GM19099 (cell line): ENCODE measurements around the gene NDUFAF8.

ENCODE experiments used
- POLR2A ChIP-seq: IDR thresholded peaks from 3 replicates; pipeline ENCODE4 v1.6.1; 2011; ENCODE audit warnings: low read depth; ENCODE audit not compliant: insufficient read length; ENCODE audit errors: extremely low read depth

The NDUFAF8 gene

GRCh38 chr17:81197831-81198490 lies 41.2 kb upstream of the NDUFAF8 start:
- TF ChIP-seq POLR2A, result no peak

- TF ChIP-seq POLR2A, result no peak
These were observed 40.2 kb upstream of the NDUFAF8 start for GRCh38 chr17:81198826-81199481.

GRCh38 chr17:81199482-81199830 lies 39.7 kb upstream of the NDUFAF8 start:
- TF ChIP-seq POLR2A, result no peak

- no peak for TF ChIP-seq POLR2A
These were observed 38.9 kb upstream of the NDUFAF8 start for GRCh38 chr17:81200201-81200600.

- no peak for TF ChIP-seq POLR2A
These were observed 38.2 kb upstream of the NDUFAF8 start for GRCh38 chr17:81200695-81201580.

- no peak for TF ChIP-seq POLR2A
These were observed 36.8 kb upstream of the NDUFAF8 start for GRCh38 chr17:81202318-81202717.

GRCh38 chr17:81203136-81203535 lies 36.0 kb upstream of the NDUFAF8 start:
- no peak for TF ChIP-seq POLR2A

GRCh38 chr17:81204578-81204977 lies 34.5 kb upstream of the NDUFAF8 start:
- no peak for TF ChIP-seq POLR2A

- no peak for TF ChIP-seq POLR2A
These were observed 33.0 kb upstream of the NDUFAF8 start for GRCh38 chr17:81206166-81206565.

- TF ChIP-seq POLR2A, result no peak
These were observed 32.5 kb upstream of the NDUFAF8 start for GRCh38 chr17:81206657-81207056.

GRCh38 chr17:81207610-81208581 lies 31.2 kb upstream of the NDUFAF8 start:
- no peak for TF ChIP-seq POLR2A

- TF ChIP-seq POLR2A, result no peak
These were observed 30.5 kb upstream of the NDUFAF8 start for GRCh38 chr17:81208651-81209050.

- TF ChIP-seq POLR2A, result no peak
These were observed 30.0 kb upstream of the NDUFAF8 start for GRCh38 chr17:81209141-81209540.

GRCh38 chr17:81210466-81210865 lies 28.7 kb upstream of the NDUFAF8 start:
- TF ChIP-seq POLR2A, result no peak

GRCh38 chr17:81210868-81211267 lies 28.2 kb upstream of the NDUFAF8 start:
- no peak for TF ChIP-seq POLR2A
